Measurements from ENCODE around the gene TMEM131.

- TF ChIP-seq CTCF (IDR thresholded peaks at IDR 0.05), result no peak
- TF ChIP-seq POLR2A (IDR thresholded peaks at IDR 0.05), result no peak
Measured at GRCh38 chr2:97757062-97757461, 238.7 kb downstream of the TMEM131 start.

Measured in lower leg skin (tissue), 3 donors.